ENCODE data around the gene PTPN20.
A peak's percentile ranks its signal among the peaks of the same experiment; 100 is the strongest.
"Not testable (repeated sequence)": the region's sequence is repeated elsewhere in the genome, so short reads cannot be mapped to it uniquely, and the experiment has no call there.

The PTPN20 gene

GRCh38 chr10:46922498-46922897 lies 11.3 kb downstream of the PTPN20 start:
- H3K4me1 ChIP-seq (ENCODE audit: insufficient read depth, low read length, poor library complexity, severe bottlenecking); H3K79me2 ChIP-seq (ENCODE audit: insufficient read depth, low read length); H3K4me2 ChIP-seq (ENCODE audit: low read depth, low read length, poor library complexity, severe bottlenecking); H3K9me2 ChIP-seq (replicated peaks; ENCODE audit: low read depth, low read length); H3K9me3 ChIP-seq (ENCODE audit: insufficient read depth, low read depth, low read length); H3K27me3 ChIP-seq (ENCODE audit: insufficient read depth, low read length, poor library complexity, severe bottlenecking); H3K9ac ChIP-seq (ENCODE audit: low read depth, low read length, poor library complexity, severe bottlenecking); H3K4me3 ChIP-seq (ENCODE audit: low read length, poor library complexity, severe bottlenecking); H2AFZ ChIP-seq (ENCODE audit: low read length); H3F3A ChIP-seq (ENCODE audit: low read depth); H4K20me1 ChIP-seq (ENCODE audit: insufficient read depth, low read length, poor library complexity, severe bottlenecking); H3K36me3 ChIP-seq (ENCODE audit: insufficient read depth, low read length): not testable (repeated sequence)

- not testable (repeated sequence) for H3K79me2 ChIP-seq (ENCODE audit: insufficient read depth, low read length); H3F3A ChIP-seq (ENCODE audit: low read depth); H3K36me3 ChIP-seq (ENCODE audit: insufficient read depth, low read length); H3K9me3 ChIP-seq (ENCODE audit: insufficient read depth, low read depth, low read length); H3K4me1 ChIP-seq (ENCODE audit: insufficient read depth, low read length, poor library complexity, severe bottlenecking); H2AFZ ChIP-seq (ENCODE audit: low read length); H3K9me2 ChIP-seq (replicated peaks; ENCODE audit: low read depth, low read length); H3K27me3 ChIP-seq (ENCODE audit: insufficient read depth, low read length, poor library complexity, severe bottlenecking); H3K4me2 ChIP-seq (ENCODE audit: low read depth, low read length, poor library complexity, severe bottlenecking); H3K4me3 ChIP-seq (ENCODE audit: low read length, poor library complexity, severe bottlenecking); H3K9ac ChIP-seq (ENCODE audit: low read depth, low read length, poor library complexity, severe bottlenecking); H4K20me1 ChIP-seq (ENCODE audit: insufficient read depth, low read length, poor library complexity, severe bottlenecking)
Observed at GRCh38 chr10:46925156-46925555, 13.9 kb downstream of the PTPN20 start.

GRCh38 chr10:46925853-46926252 lies 14.6 kb downstream of the PTPN20 start:
- H4K20me1 ChIP-seq (ENCODE audit: insufficient read depth, low read length, poor library complexity, severe bottlenecking); H3K9ac ChIP-seq (ENCODE audit: low read depth, low read length, poor library complexity, severe bottlenecking); H3F3A ChIP-seq (ENCODE audit: low read depth); H3K9me2 ChIP-seq (replicated peaks; ENCODE audit: low read depth, low read length); H3K79me2 ChIP-seq (ENCODE audit: insufficient read depth, low read length); H3K36me3 ChIP-seq (ENCODE audit: insufficient read depth, low read length); H3K9me3 ChIP-seq (ENCODE audit: insufficient read depth, low read depth, low read length); H3K4me2 ChIP-seq (ENCODE audit: low read depth, low read length, poor library complexity, severe bottlenecking); H3K4me1 ChIP-seq (ENCODE audit: insufficient read depth, low read length, poor library complexity, severe bottlenecking); H3K4me3 ChIP-seq (ENCODE audit: low read length, poor library complexity, severe bottlenecking); H3K27me3 ChIP-seq (ENCODE audit: insufficient read depth, low read length, poor library complexity, severe bottlenecking); H2AFZ ChIP-seq (ENCODE audit: low read length): not testable (repeated sequence)
- TF ChIP-seq CTCF (conservative IDR thresholded peaks at IDR 0.05; ENCODE audit: low read length): peak; percentile 35; the same call in 1 of the 2 replicates

- H3K36me3 ChIP-seq (ENCODE audit: insufficient read depth, low read length): not testable (repeated sequence)
Observed at GRCh38 chr10:46928810-46929209, 17.6 kb downstream of the PTPN20 start.

GRCh38 chr10:46932383-46932782 lies 21.2 kb downstream of the PTPN20 start:
- not testable (repeated sequence) for H3K9me2 ChIP-seq (replicated peaks; ENCODE audit: low read depth, low read length); H3K4me3 ChIP-seq (ENCODE audit: low read length, poor library complexity, severe bottlenecking); H3F3A ChIP-seq (ENCODE audit: low read depth); H3K9ac ChIP-seq (ENCODE audit: low read depth, low read length, poor library complexity, severe bottlenecking); H3K9me3 ChIP-seq (ENCODE audit: insufficient read depth, low read depth, low read length); H3K36me3 ChIP-seq (ENCODE audit: insufficient read depth, low read length); H3K27me3 ChIP-seq (ENCODE audit: insufficient read depth, low read length, poor library complexity, severe bottlenecking); H3K4me2 ChIP-seq (ENCODE audit: low read depth, low read length, poor library complexity, severe bottlenecking); H2AFZ ChIP-seq (ENCODE audit: low read length); H3K79me2 ChIP-seq (ENCODE audit: insufficient read depth, low read length); H4K20me1 ChIP-seq (ENCODE audit: insufficient read depth, low read length, poor library complexity, severe bottlenecking); H3K4me1 ChIP-seq (ENCODE audit: insufficient read depth, low read length, poor library complexity, severe bottlenecking)

More at GRCh38 chr10:46928810-46929209, 17.6 kb downstream of the PTPN20 start:
- H3K4me2 ChIP-seq (ENCODE audit: low read depth, low read length, poor library complexity, severe bottlenecking); H3K9ac ChIP-seq (ENCODE audit: low read depth, low read length, poor library complexity, severe bottlenecking); H3K79me2 ChIP-seq (ENCODE audit: insufficient read depth, low read length); H4K20me1 ChIP-seq (ENCODE audit: insufficient read depth, low read length, poor library complexity, severe bottlenecking); H2AFZ ChIP-seq (ENCODE audit: low read length); H3K4me1 ChIP-seq (ENCODE audit: insufficient read depth, low read length, poor library complexity, severe bottlenecking); H3K4me3 ChIP-seq (ENCODE audit: low read length, poor library complexity, severe bottlenecking); H3F3A ChIP-seq (ENCODE audit: low read depth); H3K27me3 ChIP-seq (ENCODE audit: insufficient read depth, low read length, poor library complexity, severe bottlenecking); H3K9me3 ChIP-seq (ENCODE audit: insufficient read depth, low read depth, low read length); H3K9me2 ChIP-seq (replicated peaks; ENCODE audit: low read depth, low read length): not testable (repeated sequence)

GRCh38 chr10:46941091-46941490 lies 29.9 kb downstream of the PTPN20 start:
- H3K9ac ChIP-seq (ENCODE audit: low read depth, low read length, poor library complexity, severe bottlenecking); H3K4me3 ChIP-seq (ENCODE audit: low read length, poor library complexity, severe bottlenecking); H3K4me2 ChIP-seq (ENCODE audit: low read depth, low read length, poor library complexity, severe bottlenecking); H3K9me2 ChIP-seq (replicated peaks; ENCODE audit: low read depth, low read length); H3K27me3 ChIP-seq (ENCODE audit: insufficient read depth, low read length, poor library complexity, severe bottlenecking); H3K79me2 ChIP-seq (ENCODE audit: insufficient read depth, low read length); H3K4me1 ChIP-seq (ENCODE audit: insufficient read depth, low read length, poor library complexity, severe bottlenecking); H4K20me1 ChIP-seq (ENCODE audit: insufficient read depth, low read length, poor library complexity, severe bottlenecking); H3K36me3 ChIP-seq (ENCODE audit: insufficient read depth, low read length); H2AFZ ChIP-seq (ENCODE audit: low read length); H3K9me3 ChIP-seq (ENCODE audit: insufficient read depth, low read depth, low read length); H3F3A ChIP-seq (ENCODE audit: low read depth): not testable (repeated sequence)

GRCh38 chr10:46948687-46949518 lies 37.7 kb downstream of the PTPN20 start:
- not testable (repeated sequence) for H3K36me3 ChIP-seq (ENCODE audit: insufficient read depth, low read length); H3K4me3 ChIP-seq (ENCODE audit: low read length, poor library complexity, severe bottlenecking); H3K79me2 ChIP-seq (ENCODE audit: insufficient read depth, low read length); H4K20me1 ChIP-seq (ENCODE audit: insufficient read depth, low read length, poor library complexity, severe bottlenecking); H2AFZ ChIP-seq (ENCODE audit: low read length); H3K9me2 ChIP-seq (replicated peaks; ENCODE audit: low read depth, low read length); H3K9me3 ChIP-seq (ENCODE audit: insufficient read depth, low read depth, low read length); H3K4me2 ChIP-seq (ENCODE audit: low read depth, low read length, poor library complexity, severe bottlenecking); H3K27me3 ChIP-seq (ENCODE audit: insufficient read depth, low read length, poor library complexity, severe bottlenecking); H3K9ac ChIP-seq (ENCODE audit: low read depth, low read length, poor library complexity, severe bottlenecking); H3K4me1 ChIP-seq (ENCODE audit: insufficient read depth, low read length, poor library complexity, severe bottlenecking); H3F3A ChIP-seq (ENCODE audit: low read depth)
